SK-N-MC (cell line): ENCODE measurements around the gene HAPLN3.

ENCODE experiments used
- EZH2 ChIP-seq: fragments of 200-600 bp; sonication (generic); IDR thresholded peaks from one replicate; pipeline ENCODE4 v1.6.1; 2017; ENCODE audit warnings: antibody characterized with exemption
- FOXP2 ChIP-seq: optimal IDR thresholded peaks from 2 replicates; pipeline ENCODE3; 2011; ENCODE audit warnings: mild to moderate bottlenecking, moderate library complexity; ENCODE audit not compliant: insufficient read depth; ENCODE audit errors: extremely low read length, control extremely low read depth
- POLR2AphosphoS5 ChIP-seq: IDR thresholded peaks from 2 replicates; pipeline ENCODE4 v1.6.1; 2012; ENCODE audit warnings: mild to moderate bottlenecking, low read depth, low read length, borderline replicate concordance

DNA sequence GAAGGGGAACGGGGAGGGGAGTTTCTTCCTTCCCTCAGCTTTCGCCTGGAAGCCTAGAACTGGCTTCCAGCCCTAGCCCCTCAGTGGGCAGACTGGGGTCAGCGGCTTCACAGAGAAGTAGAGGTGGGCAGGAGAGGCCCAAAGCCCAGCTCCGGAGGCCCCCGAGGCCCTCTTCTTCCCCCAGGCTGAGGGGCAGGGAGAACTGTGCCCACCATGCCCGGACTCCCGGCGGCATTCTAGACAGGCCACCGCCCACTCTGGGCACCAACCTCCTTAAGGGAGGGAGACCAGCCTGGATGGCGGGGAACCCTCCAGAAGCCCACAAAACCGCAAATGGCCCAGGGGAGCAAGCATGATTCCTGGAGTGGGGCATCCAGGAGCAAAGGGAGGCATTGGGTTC is 17.9 kb downstream of the HAPLN3 start:
- TF ChIP-seq EZH2 (no peak), POLR2AphosphoS5 (no peak), FOXP2 (no peak)
